IPS-20b (cell line): Measurements from ENCODE around the gene OR3A2.
"Not testable (repeated sequence)": the region's sequence is repeated elsewhere in the genome, so short reads cannot be mapped to it uniquely, and the experiment has no call there.

ENCODE experiments used
- H3K27ac ChIP-seq: one replicate; pipeline ENCODE4 v1.5.1; 2013; ENCODE audit warnings: low read length
- H3K27me3 ChIP-seq: 2 replicates; pipeline ENCODE4 v1.6.1; 2013; ENCODE audit warnings: mild to moderate bottlenecking, low read length, inconsistent platforms; ENCODE audit not compliant: insufficient read depth
- H3K36me3 ChIP-seq: 2 replicates; pipeline ENCODE4 v1.6.1; 2013; ENCODE audit warnings: low read depth, mild to moderate bottlenecking, inconsistent platforms, low read length, moderate library complexity; ENCODE audit not compliant: insufficient read depth
- H3K4me1 ChIP-seq: 2 replicates; pipeline ENCODE4 v1.6.1; 2013; ENCODE audit warnings: mild to moderate bottlenecking, control low read depth, inconsistent platforms, low read length, moderate library complexity; ENCODE audit not compliant: insufficient read depth
- H3K4me3 ChIP-seq: 2 replicates; pipeline ENCODE4 v1.5.1; 2013; ENCODE audit warnings: mild to moderate bottlenecking, low read length, inconsistent platforms
- H3K9ac ChIP-seq: 2 replicates; pipeline ENCODE4 v1.6.1; 2013; ENCODE audit warnings: low read depth, mild to moderate bottlenecking, inconsistent platforms, low read length, moderate library complexity
- H3K9me3 ChIP-seq: 2 replicates; pipeline ENCODE4 v1.6.1; 2013; ENCODE audit warnings: mild to moderate bottlenecking, low read depth, low read length, inconsistent platforms; ENCODE audit not compliant: insufficient read depth

OR3A2 gene

GRCh38 chr17:3389791-3390190, 3.7 kb upstream of the OR3A2 start:
- Histone ChIP-seq H3K27me3 (peaks cover 26% of the 10 kb centered on the region), H3K9me3 (no peaks in the 10 kb centered on the region), H3K27ac (no peak overlapping the region), H3K4me1 (no peaks in the 10 kb centered on the region; the same call in 1 of the 2 replicates), H3K9ac (no peak overlapping the region), H3K36me3 (no peaks in the 10 kb centered on the region), H3K4me3 (no peak overlapping the region)

DNA sequence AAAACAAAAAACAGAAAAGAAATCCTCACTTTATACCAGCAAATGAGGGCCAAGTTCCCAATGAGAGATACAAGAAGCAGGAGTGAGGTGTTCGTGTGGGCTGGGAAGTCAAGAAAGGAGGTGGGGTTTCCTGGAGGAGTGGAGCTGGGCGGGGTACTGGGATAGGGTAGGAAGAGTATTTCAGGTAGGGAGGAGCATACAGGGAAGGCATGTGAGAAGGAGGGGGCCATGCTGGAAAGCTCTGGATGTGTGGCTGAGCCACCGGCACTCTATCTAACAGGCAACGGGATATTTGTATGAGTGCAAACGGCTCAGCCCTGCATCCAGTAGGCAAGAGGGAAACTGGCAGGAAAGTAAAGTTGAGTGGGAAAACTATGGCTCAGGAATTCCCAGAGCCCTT, 4.2 kb downstream of the OR3A2 start:
- no peaks in the 10 kb centered on the region; the same call in 1 of the 2 replicates for H3K4me1 ChIP-seq
- no peak overlapping the region for H3K4me3 ChIP-seq
- H3K36me3 ChIP-seq: no peaks in the 10 kb centered on the region
- no peak overlapping the region for H3K9ac ChIP-seq
- H3K9me3 ChIP-seq: no peaks in the 10 kb centered on the region
- no peak overlapping the region for H3K27ac ChIP-seq
- H3K27me3 ChIP-seq: peaks cover 40% of the 10 kb centered on the region

- H3K4me1 ChIP-seq: no peaks in the 10 kb centered on the region
- H3K4me3 ChIP-seq: no peak overlapping the region
- peaks cover 10% of the 10 kb centered on the region; the same call in 1 of the 2 replicates for H3K9me3 ChIP-seq
- no peak overlapping the region for H3K9ac ChIP-seq
- peaks cover 11% of the 10 kb centered on the region; the same call in 1 of the 2 replicates for H3K27me3 ChIP-seq
- no peaks in the 10 kb centered on the region for H3K36me3 ChIP-seq
- no peak overlapping the region for H3K27ac ChIP-seq
Measured at GRCh38 chr17:3378321-3378720, 7.8 kb downstream of the OR3A2 start.

DNA sequence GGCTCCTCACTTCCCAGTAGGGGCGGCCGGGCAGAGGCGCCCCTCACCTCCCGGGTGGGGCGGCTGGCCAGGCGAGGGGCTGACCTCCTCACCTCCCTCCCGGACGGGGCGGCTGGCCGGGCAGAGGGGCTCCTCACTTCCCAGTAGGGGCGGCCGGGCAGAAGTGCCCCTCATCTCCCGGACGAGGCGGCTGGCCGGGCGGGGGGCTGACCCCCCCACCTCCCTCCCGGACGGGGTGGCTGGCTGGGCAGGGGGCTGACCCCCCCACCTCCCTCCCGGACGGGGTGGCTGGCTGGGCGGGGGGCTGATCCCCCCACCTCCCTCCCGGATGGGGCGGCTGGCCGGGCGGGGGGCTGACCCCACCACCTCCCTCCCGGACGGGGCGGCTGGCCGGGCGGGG, 14.9 kb downstream of the OR3A2 start:
- not testable (repeated sequence) for H3K36me3 ChIP-seq, H3K4me1 ChIP-seq, H3K27me3 ChIP-seq, H3K9ac ChIP-seq, H3K27ac ChIP-seq, H3K4me3 ChIP-seq
- peaks cover 32% of the 10 kb centered on the region; the same call in 1 of the 2 replicates for H3K9me3 ChIP-seq

DNA sequence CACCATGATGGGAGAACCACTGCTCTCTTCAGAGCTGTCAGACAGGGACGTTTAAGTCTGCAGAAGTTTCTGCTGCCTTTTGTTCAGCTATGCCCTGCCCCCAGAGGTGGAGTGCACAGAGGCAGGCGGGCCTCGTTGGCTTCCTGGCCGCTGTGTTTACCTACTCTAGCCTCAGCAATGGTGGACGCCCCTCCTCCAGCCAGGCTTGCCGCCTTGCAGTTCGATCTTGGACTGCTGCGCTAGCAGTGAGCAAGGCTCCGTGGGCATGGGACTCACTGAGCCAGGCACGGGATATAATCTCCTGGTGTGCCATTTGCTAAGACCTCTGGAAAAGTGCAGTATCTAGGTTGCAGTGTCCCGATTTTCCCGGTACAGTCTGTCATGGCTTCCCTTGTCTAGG, 43.3 kb downstream of the OR3A2 start:
- not testable (repeated sequence) for H3K27ac ChIP-seq, H3K4me1 ChIP-seq, H3K9ac ChIP-seq, H3K27me3 ChIP-seq, H3K36me3 ChIP-seq, H3K4me3 ChIP-seq
- H3K9me3 ChIP-seq: peaks cover 38% of the 10 kb centered on the region

- Histone ChIP-seq H3K4me1 (no peaks in the 10 kb centered on the region), H3K36me3 (no peaks in the 10 kb centered on the region), H3K9ac (no peak overlapping the region), H3K9me3 (no peaks in the 10 kb centered on the region), H3K27ac (no peak overlapping the region), H3K27me3 (no peaks in the 10 kb centered on the region), H3K4me3 (no peak overlapping the region)
Measured at GRCh38 chr17:3335876-3336275, 50.2 kb downstream of the OR3A2 start.

DNA sequence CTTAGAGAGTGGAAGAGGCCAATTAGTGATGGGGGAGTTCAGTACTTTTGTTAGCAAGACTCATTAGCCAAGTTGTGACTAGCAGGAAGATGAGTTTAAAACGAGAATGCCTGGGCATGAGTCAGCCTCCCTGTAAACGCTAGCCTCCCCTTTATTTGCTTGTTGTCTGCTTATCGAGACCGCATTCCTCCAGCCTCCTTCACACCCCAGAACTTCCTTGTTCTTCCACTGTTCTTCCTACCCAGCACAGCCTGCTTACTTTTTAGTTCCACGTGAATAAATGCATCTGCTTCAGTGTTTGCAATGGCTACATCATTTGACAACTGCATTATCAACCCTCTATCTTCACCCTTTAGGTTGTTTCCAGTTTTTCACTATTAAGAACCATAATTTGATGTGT, 67.8 kb downstream of the OR3A2 start:
- Histone ChIP-seq H3K36me3 (no peaks in the 10 kb centered on the region), H3K9ac (no peak overlapping the region), H3K9me3 (no peaks in the 10 kb centered on the region; the same call in 1 of the 2 replicates), H3K27ac (no peak overlapping the region), H3K4me3 (no peak overlapping the region), H3K4me1 (no peaks in the 10 kb centered on the region), H3K27me3 (no peaks in the 10 kb centered on the region; the same call in 1 of the 2 replicates)

DNA sequence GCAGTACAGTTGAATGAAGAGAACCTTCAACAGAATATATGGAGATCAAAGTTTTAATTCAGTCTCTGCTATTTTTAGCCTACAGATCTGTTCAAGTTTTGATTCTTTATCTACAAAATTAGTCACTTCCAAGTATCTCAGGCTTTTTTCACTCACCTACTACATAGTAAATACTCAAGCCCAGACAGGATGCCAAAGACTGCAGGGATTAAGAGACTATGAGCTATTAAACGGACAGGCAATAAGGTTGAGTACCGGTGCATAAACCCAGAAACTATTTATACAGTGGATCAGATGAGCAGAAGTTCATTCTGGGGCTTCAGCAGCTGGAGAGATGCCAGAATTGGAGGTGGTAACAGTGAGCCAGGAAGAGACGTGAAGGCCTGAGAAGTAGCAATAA, 69.3 kb downstream of the OR3A2 start:
- Histone ChIP-seq H3K4me1 (no peaks in the 10 kb centered on the region), H3K9me3 (no peaks in the 10 kb centered on the region; the same call in 1 of the 2 replicates)

DNA sequence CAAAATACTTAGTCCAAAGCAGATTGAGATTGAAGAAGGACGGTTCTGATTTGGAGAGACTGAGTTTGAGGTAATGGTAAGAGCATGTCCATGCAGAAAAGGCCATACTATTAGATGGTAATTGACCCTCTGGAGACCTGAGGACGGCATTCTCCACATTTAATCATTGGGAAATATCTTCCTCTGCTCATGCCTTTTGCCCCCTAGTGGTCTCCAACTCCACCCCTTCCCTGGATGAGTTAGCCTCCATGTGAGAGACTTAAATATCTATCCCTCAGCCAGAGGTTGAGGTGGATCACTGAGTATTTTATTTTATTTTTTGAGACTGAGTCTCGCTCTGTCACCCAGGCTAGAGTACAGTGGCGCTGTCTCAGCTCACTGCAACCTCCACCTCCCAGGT, 77.5 kb downstream of the OR3A2 start:
- no peak overlapping the region for H3K27ac ChIP-seq
- no peak overlapping the region for H3K9ac ChIP-seq
- H3K4me3 ChIP-seq: no peak overlapping the region
- no peaks in the 10 kb centered on the region; the same call in 1 of the 2 replicates for H3K27me3 ChIP-seq
- H3K36me3 ChIP-seq: no peaks in the 10 kb centered on the region
- no peaks in the 10 kb centered on the region for H3K4me1 ChIP-seq
- no peaks in the 10 kb centered on the region for H3K9me3 ChIP-seq

More for the DNA sequence above, 69.3 kb downstream of the OR3A2 start:
- Histone ChIP-seq H3K4me3 (no peak overlapping the region), H3K27ac (no peak overlapping the region), H3K36me3 (no peaks in the 10 kb centered on the region), H3K27me3 (no peaks in the 10 kb centered on the region; the same call in 1 of the 2 replicates), H3K9ac (no peak overlapping the region)

- Histone ChIP-seq H3K9me3 (no peaks in the 10 kb centered on the region; the same call in 1 of the 2 replicates), H3K27me3 (no peaks in the 10 kb centered on the region), H3K4me3 (no peak within 1 kb of the TSS), H3K4me1 (no peaks in the 10 kb centered on the region), H3K36me3 (no peaks in the 10 kb centered on the region), H3K27ac (no peak within 1 kb of the TSS), H3K9ac (no peak within 1 kb of the TSS)
Measured at GRCh38 chr17:3298260-3298659, 87.8 kb downstream of the OR3A2 start, which contains the start of gene OR3A1. TSS of gene OR3A1 (minus strand) at chr17:3298360. CDS start at chr17:3292582, 5,778 bp downstream.

DNA sequence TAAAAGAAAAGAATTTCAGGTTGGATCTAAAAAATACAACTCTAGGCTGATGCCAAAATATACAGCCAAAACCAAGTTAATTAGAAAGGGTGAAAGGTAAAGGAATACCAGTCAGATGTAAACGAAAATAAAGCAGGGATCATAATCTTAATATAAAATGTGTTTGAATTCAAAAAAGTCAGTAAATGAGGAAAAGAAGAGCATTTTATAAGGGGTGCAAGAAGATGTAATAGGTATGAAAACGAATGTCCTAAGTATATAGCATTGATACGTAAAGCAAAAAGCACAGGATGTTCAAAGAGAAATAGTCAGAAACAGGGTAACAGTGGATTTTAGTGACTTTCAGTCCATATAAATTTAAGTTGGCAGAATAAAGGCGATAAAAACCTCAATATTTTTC, 90.5 kb downstream of the OR3A2 start:
- H3K27ac ChIP-seq: no peak overlapping the region
- H3K36me3 ChIP-seq: no peaks in the 10 kb centered on the region
- H3K27me3 ChIP-seq: no peaks in the 10 kb centered on the region
- no peak overlapping the region for H3K9ac ChIP-seq
- no peaks in the 10 kb centered on the region for H3K4me1 ChIP-seq
- H3K4me3 ChIP-seq: no peak overlapping the region
- no peaks in the 10 kb centered on the region for H3K9me3 ChIP-seq

- not testable (repeated sequence) for H3K9ac ChIP-seq, H3K4me3 ChIP-seq, H3K27me3 ChIP-seq, H3K27ac ChIP-seq, H3K9me3 ChIP-seq, H3K36me3 ChIP-seq, H3K4me1 ChIP-seq
Measured at GRCh38 chr17:3293548-3293947, 92.6 kb downstream of the OR3A2 start.
